ENCODE data around the gene PRF1. TPM values are rescaled to one million over a fixed set of nuclear protein-coding genes. Genes with fewer than 3 reads are reported as not detected.
"Not testable (repeated sequence)": the region's sequence is repeated elsewhere in the genome, so short reads cannot be mapped to it uniquely, and the experiment has no call there.

PRF1 gene
- polyA plus RNA-seq, 3 donors: 0.41 to 0.85 (median 0.42) TPM

DNA sequence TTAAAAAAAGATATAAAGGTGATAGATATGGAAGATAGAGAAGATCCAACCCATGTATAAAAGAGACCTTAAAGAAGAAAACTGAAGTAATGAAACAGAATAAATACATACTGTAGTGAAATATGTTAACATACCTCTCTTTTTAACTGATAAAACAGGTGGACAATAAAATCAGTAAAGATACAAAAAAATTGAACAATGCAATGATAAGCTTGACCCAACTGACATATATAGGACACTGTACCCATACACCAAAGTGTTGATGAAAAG is 17.4 kb upstream of the PRF1 start:
- DNase-seq (ENCODE audit: extremely low read depth in 1 of 11, low read depth in 9 of 11, low spot score in 4 of 11): no peak

DNA sequence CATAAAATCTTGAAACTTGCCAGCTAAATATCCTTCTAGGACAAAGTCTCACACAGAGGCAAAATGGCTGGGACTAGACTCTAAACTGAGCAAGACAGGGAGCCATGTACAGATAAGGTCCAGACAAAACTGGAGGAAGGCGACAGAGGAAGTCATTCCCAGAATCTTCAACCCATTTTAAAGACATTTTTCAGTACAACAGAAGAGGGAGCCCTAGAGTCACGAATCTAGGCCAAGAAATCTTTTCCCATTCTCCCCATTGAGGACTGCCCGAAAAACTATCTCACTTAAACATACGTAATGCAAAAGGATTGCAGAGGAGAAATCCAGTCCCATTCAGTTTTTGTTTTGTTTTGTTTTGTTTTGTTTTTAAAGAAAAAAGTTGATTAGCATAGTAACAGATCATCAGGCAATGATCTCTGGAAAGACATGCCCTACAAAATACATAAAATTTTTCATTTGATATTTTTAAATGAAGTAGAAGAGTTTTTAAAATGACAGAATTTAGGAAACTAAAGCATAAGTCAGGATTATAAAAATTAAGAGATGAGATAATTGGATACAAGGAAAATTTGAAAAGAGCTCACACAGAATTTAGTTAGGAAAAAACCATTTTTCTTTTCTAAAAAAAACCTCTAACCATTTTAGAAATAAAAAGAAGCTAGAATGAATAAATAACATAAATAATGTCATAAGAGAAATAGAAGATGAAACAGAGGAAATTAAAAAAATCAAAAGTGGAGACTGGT is 16.9 kb upstream of the PRF1 start:
- DNase-seq (ENCODE audit: extremely low read depth in 1 of 11, low read depth in 9 of 11, low spot score in 4 of 11): no peak

DNA sequence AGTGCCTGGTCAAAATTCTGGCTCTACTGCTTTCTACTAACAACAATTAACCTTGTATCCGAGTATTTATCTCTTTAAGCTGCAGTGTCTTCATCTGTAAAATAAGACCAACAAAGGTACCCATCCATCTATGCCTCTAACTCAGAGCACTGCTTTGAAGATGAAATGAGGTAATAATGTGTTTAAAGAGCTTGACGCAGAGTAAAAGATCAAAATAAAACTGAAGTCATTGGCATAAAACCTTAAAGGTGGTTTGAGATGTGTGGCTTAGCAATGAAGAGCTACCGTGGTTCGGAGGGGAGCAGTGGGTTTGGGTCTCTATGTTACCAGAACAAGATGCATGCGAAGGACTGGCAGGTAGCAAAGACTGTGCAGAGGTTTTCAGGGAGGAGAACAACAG is 16.1 kb upstream of the PRF1 start:
- no peak for DNase-seq (ENCODE audit: extremely low read depth in 1 of 11, low read depth in 9 of 11, low spot score in 4 of 11)

DNA sequence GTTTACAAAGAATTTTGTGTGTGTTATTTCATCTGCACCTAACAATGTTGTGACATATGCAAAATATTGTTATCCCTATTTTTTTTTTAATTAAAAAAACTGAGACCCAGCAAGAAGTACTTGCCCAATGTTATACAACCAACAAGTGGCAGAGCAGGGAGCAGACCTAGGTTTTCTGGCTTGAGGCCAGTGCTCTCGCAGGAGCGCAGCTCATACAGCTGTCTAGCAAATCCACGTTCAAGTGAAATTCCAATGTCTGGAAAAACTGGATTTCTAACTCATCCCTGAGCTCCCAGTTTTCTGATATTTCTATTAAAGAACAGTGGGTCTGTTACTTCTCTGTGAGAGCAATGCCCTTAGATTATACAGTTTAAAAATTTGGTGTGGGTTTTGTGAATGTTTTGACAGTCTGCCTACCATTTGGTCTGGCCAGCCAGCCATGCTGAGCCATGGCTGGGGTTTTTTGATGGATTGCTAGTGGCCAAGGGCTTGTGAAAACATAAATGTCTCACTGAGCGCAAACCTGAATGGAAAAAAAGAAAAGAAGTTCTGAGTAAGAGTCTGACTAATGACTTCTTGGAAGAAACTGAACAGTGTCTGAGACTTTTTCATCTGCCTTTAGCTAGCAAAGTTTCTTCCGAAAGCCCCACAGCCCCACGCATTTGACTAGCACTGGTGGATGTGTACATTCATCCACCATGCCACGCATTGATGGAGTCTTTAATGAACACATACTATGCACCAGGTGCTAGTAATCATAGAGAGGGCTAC is 15.4 kb upstream of the PRF1 start:
- DNase-seq (ENCODE audit: extremely low read depth in 1 of 11, low read depth in 9 of 11, low spot score in 4 of 11): no peak

DNA sequence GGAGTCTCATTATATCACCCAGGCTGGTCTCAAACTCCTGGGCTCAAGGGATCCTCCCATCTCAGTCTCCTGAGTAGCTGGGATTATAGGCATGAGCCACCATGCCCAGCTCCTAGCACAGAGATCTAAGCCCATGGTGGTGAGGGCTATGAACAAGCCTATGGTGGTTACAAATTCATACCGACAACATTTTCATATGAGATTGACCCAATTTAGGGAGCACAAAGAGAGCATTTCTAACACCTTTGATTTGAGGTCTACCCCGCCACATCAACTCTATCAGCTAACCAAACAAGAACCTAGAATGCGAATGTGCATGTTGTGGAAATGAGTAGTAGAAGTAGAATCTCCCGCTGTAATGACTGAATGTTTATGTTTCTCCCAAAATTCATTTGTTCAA is 14.2 kb upstream of the PRF1 start:
- no peak for DNase-seq (ENCODE audit: extremely low read depth in 1 of 11, low read depth in 9 of 11, low spot score in 4 of 11)

DNA sequence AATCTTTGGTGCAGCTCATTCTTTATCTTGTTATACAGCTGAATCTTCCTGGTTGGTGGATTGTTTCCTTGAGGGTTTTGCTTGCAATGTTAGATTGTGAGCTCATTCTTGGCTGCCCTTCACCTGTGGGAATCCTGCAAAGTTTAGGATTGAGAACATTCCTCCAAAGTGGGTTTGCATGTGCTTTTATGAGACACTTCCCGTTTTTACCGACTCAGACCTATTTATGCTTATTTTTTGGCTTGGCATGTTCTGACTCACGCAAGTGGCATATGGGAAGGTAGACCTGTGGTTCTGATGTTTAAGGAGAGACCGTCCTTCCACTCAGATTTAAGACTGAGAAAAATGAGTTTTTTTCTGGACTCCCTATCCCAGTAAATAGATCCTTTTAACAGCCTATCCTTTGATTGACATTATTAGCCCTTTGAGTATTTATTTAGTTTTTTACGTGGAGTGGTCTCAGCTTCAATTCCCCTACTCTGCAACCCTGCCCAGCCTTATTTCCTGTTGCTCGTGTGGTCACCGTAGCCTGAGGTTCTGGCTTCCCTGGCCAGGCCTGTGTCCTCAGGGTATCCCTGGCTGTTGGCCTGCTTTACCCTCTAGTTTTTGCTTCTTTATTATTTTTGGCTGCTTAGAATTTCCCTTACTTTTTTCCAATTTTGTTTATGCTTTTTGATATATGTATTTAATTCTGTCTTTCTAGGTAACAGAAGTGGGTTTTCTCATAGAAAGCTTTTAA is 13.4 kb upstream of the PRF1 start:
- no peak for DNase-seq (ENCODE audit: extremely low read depth in 1 of 11, low read depth in 9 of 11, low spot score in 4 of 11)

DNA sequence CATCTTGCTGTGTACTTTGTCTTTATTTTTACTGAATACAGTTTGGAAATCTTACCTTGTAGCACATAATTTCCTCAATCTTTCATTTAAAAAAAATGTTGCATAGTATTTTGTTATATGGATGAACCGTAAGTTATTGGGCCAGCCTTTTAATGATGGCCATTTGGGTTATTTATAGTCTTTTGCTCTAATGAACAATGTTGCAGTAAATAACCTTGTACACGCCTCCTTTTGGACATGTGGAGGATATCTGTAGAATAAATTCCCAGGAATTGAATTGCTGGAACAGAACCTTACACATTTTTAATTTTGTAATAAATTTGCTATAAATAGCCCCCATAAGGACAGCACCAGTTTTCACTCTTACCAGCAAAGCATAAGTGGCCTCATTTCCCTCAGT is 12.7 kb upstream of the PRF1 start:
- DNase-seq (ENCODE audit: extremely low read depth in 1 of 11, low read depth in 9 of 11, low spot score in 4 of 11): no peak

DNA sequence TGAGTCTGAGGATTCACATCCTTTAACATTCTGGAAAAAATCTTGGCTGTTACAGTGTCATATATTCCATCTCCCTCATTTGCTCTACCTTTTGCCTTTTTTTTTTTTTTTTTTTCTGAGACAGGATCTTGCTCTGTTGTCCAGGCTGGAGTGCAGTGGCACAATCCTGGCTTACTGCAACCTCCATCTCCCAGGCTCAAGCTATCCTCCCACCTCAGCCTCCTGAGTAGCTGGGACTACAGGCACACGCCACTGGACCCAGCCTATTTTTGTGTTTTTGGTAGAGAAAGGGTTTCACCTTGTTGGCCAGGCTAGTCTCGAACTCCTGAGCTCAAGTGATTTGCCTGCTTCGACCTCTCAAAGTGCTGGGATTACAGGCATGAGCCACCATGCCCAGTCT is 11.8 kb upstream of the PRF1 start:
- DNase-seq (ENCODE audit: extremely low read depth in 1 of 11, low read depth in 9 of 11, low spot score in 4 of 11): not testable (repeated sequence)

DNA sequence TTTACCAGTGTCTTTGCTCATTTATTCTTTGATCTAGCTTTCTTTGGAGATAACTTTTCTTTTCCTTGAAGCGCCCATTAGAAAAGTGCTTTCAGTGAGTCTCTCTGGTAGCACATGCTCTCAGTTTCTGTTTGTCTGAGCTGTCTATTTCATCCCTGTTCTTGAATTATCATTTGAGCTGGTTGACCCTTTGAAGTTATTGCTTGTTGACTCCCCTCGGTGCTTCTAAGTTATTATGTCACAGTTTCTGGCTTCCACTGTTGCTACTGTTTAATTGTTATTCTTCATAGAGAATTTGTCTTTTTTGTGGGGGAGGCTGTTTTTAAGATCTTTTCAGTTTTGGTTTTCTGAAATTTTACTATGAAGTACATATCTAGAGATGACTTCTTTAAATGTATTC is 11.4 kb upstream of the PRF1 start:
- no peak for DNase-seq (ENCODE audit: extremely low read depth in 1 of 11, low read depth in 9 of 11, low spot score in 4 of 11)

DNA sequence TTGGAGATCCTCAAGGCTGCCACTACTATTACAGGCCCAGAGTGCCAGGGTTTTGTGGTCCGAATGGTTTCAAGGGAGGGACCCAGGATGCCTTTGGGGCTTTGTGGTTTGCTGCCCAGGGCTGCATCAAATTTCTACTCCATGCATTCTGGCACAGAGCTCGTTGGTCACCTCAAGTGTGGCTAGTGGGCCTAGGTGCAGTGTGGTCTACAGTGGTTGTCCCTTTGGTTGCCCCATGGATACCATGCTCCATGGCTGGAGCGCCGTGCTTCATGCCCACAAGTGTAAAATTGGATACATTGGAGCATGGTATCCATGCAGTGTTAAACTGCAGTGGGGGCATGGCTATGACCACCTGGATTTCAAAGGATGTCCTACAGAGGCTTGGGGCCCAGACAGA is 5.4 kb upstream of the PRF1 start:
- DNase-seq (ENCODE audit: extremely low read depth in 1 of 11, low read depth in 9 of 11, low spot score in 4 of 11): no peak

DNA sequence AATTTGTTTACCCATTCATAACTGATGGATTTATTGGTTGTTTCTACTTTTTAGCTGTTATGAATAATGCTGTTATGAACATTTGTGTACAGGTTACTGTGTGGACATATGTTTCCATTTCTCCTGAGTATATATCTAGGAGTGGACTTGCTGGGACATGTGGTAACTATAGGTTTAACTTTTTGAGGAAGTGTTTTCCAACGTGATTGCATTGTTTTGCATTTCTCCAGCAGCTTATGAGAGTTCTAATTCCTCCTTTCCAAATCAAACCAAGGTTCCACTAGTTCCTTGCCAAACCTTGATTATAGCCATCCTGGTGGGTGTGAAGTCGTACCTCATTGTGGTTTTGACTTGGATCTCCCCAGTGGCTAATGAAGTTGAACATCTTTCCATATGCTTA is 2.6 kb upstream of the PRF1 start:
- DNase-seq (ENCODE audit: extremely low read depth in 1 of 11, low read depth in 9 of 11, low spot score in 4 of 11): no peak

DNA sequence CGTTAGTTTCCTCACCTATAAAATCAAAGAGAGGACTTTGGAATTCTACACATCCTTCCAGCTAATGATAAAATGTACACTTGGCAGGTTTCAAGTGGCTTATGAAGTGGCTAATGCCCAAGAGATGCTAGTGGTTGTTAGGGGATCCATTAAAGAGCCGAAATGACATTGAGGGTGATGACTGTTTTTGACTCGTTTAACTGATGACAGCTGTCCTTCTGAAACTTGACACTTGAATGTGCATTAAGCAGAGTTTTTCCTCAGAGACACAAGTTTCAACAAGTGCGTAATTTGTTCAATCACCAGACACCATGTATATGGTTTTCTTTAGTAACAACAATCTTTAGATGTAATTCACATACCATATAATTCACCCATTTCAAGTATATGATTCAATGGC is 1.6 kb upstream of the PRF1 start:
- no peak for DNase-seq (ENCODE audit: extremely low read depth in 1 of 11, low read depth in 9 of 11, low spot score in 4 of 11)

DNA sequence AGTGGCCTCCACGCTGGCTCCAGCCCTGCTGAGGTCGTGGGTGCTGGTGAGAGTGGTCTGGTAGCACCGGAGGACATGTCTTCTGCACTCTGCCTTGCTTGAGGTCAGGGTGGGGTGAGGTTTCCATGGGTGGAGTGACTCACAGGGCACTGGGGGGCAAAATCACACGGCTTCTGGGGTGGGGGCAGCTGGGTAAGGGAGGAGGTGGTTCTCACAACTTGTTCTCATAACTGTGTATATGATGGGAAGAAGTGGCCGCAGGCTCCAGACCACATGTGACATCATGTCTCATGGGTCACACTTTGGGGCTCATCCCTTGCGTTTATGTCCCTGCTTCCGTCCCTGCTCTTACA is 884 bp upstream of the PRF1 start:
- no peak for DNase-seq (ENCODE audit: extremely low read depth in 1 of 11, low read depth in 9 of 11, low spot score in 4 of 11)

DNA sequence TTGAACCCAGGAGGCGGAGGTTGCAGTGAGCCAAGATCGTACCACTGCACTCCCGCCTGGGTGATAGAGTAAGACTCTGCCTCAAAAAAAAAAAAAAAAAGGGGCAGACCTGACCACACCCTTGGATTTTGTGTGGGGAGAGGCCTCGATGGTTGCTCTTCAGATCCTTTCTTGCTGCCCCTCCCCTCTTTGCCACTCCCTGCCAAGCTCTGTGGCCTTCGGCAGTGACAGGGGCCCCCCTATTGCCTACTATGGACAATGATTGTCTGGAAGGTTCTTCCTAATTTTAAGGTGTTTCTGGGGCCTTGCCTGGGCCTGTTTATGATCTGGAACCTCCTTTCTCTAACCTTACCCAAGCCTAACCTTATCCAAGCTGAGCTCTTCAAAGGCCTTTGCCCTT is 795 bp downstream of the PRF1 start:
- DNase-seq (ENCODE audit: extremely low read depth in 1 of 11, low read depth in 9 of 11, low spot score in 4 of 11): no peak

DNA sequence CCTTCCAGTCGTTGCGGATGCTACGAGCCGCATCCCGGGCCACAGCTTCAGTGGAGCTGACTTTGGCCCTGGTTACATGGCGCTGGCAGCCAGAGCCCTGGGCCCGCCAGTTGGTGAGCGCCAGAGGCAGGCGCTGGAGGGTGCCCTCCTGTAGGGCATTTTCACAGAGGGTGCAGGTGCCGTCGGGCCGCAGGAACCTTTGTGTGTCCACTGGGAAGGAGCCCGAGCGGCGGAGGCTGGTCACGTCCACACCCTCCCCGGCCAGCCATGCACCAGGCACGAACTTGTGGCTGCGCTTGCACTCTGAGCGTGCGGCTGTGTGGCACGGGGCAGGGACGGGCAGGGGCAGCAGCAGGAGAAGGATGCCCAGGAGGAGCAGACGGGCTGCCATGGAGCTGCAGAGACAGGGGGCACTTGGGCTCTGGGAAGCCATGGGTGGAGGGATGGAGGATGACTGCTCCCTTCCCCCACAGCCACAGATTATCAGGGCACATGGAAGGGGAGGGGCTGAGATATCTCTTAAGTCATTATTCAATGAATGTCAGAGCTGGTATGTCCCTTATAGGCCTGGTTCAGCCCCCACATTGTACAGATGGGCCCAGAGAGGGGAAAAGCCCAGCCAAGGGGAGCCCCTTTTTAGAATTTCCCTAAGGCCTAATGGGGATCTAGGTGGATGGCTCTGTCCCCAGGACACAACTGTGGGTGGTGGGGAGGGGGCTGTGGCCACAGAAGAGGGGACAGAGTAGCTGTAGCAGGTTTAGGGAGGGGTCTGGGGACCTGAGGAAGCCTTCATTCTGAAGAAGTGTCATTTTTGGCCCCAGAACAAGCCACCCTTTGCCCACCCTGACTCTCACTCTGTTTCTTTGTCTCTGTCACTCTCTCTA is 1.8 kb downstream of the PRF1 start:
- DNase-seq (ENCODE audit: extremely low read depth in 1 of 11, low read depth in 9 of 11, low spot score in 4 of 11): no peak

DNA sequence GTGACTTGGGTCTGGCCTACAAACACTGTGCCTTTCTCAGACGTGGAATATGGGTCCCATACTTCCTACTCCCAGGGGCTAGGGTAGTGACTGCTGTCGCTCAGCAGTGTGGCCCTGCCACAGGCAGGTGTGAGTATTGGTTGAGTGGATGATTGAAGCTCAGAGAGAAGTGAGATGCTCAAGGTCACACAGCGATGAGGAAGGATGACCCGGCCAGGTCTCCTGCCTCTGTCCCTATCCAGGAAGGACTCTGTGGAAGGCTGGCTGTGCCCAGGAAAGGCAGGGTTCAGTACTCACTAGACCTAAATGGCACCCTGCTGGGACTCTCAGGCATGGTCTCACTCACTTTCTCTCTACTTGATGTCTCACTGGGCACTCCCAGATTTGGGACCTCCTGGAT is 2.8 kb downstream of the PRF1 start:
- DNase-seq (ENCODE audit: extremely low read depth in 1 of 11, low read depth in 9 of 11, low spot score in 4 of 11): no peak

DNA sequence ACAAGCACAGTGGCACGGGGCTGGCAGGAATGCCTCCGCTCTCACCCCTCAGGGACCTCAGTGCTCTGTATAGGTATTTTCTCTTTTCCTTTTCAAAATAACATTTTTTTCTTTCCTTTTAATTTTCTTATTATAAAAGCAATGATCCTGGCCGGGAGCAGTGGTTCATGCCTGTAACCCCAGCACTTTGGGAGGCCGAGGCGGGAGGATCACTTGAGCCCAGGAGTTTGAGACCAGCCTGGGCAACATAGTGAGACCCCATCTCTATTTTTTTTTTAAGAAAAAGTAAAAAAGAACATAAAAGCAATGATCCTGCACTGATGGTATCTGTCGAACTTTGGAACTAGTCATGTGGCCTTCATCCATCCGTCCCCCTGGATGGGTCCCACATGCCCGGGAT is 3.2 kb downstream of the PRF1 start:
- no peak for DNase-seq (ENCODE audit: extremely low read depth in 1 of 11, low read depth in 9 of 11, low spot score in 4 of 11)

DNA sequence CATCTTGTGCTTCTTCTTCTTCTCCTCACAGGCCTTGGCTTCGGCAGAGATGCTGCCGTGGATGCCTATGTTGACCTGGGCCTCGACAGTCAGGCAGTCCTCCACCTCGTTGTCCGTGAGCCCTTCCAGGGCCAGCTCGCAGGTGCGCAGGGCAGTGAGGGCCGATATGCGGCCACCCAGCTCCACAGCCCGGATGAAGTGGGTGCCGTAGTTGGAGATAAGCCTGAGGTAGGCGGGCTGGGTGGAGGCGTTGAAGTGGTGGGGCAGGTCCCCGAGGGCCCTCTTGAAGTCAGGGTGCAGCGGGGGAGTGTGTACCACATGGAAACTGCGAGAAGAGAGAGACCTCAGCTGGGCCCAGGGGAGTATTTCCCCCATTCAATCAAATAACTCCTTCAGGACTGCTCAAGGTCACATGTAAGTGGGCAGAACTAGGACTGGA is 3.7 kb downstream of the PRF1 start:
- no peak for DNase-seq (ENCODE audit: extremely low read depth in 1 of 11, low read depth in 9 of 11, low spot score in 4 of 11)
